Inflammatory macrophage treated with lipopolysaccharide for 4 hours (primary cell): Measurements from ENCODE around the gene PLEKHG4B.
"Not testable (repeated sequence)": the region's sequence is repeated elsewhere in the genome, so short reads cannot be mapped to it uniquely, and the experiment has no call there.

Experiments used
- DNase-seq: peaks from one replicate; pipeline ENCODE4 v3.0.0-alpha.2; 2020

The PLEKHG4B gene

GRCh38 chr5:91556-92263 lies at the start of gene PLEKHG4B:
PLEKHG4B (plus strand) TSS chr5:92168; CDS start chr5:92232, 64 bp downstream.
- no peak for DNase-seq

- DNase-seq = no peak
Observed at GRCh38 chr5:42250-42649, 49.7 kb upstream of the PLEKHG4B start.

GRCh38 chr5:48192-48591 lies 43.8 kb upstream of the PLEKHG4B start:
- DNase-seq = no peak

GRCh38 chr5:49530-49929 lies 42.4 kb upstream of the PLEKHG4B start:
- DNase-seq = not testable (repeated sequence)

GRCh38 chr5:49953-50544 lies 41.9 kb upstream of the PLEKHG4B start:
- no peak for DNase-seq

- DNase-seq = no peak
Observed at GRCh38 chr5:50724-51499, 41.1 kb upstream of the PLEKHG4B start.

- no peak for DNase-seq
Observed at GRCh38 chr5:51500-51823, 40.5 kb upstream of the PLEKHG4B start.

- no peak for DNase-seq
Observed at GRCh38 chr5:53381-54174, 38.4 kb upstream of the PLEKHG4B start.

- DNase-seq = no peak
Observed at GRCh38 chr5:54175-54730, 37.7 kb upstream of the PLEKHG4B start.

GRCh38 chr5:54876-55569 lies 36.9 kb upstream of the PLEKHG4B start:
- DNase-seq = no peak

- DNase-seq = no peak
Observed at GRCh38 chr5:56561-57290, 35.2 kb upstream of the PLEKHG4B start.

- not testable (repeated sequence) for DNase-seq
Observed at GRCh38 chr5:60250-60649, 31.7 kb upstream of the PLEKHG4B start.

GRCh38 chr5:70440-70839 lies 21.5 kb upstream of the PLEKHG4B start:
- DNase-seq = no peak

GRCh38 chr5:72316-73180 lies 19.4 kb upstream of the PLEKHG4B start:
- DNase-seq = not testable (repeated sequence)

GRCh38 chr5:73181-73447 lies 18.9 kb upstream of the PLEKHG4B start:
- DNase-seq = not testable (repeated sequence)

GRCh38 chr5:73768-74502 lies 18.0 kb upstream of the PLEKHG4B start:
- no peak for DNase-seq

GRCh38 chr5:74503-75109 lies 17.4 kb upstream of the PLEKHG4B start:
- no peak for DNase-seq

- DNase-seq = no peak
Observed at GRCh38 chr5:75331-76320, 16.3 kb upstream of the PLEKHG4B start.
